GM23338 (cell line): ENCODE results near the gene NUP42. TPM values are rescaled to one million over a fixed set of nuclear protein-coding genes. Genes with fewer than 3 reads are reported as not detected.
A peak's percentile ranks its signal among the peaks of the same experiment; 100 is the strongest.

Source experiments
- ATAC-seq: fragments of 200-7000 bp; cut with Tn5 transposase; 3 replicates; pipeline ENCODE4 v1.9.1; 2020
- DNase-seq: peaks from one replicate; pipeline ENCODE4 v3.0.0-alpha.2; 2015; ENCODE audit warnings: low spot score
- H2AFZ ChIP-seq: fragments of 200-600 bp; sonication (generic); 2 replicates; pipeline ENCODE4 v1.8.0; 2016; ENCODE audit warnings: antibody characterized with exemption, mild to moderate bottlenecking, moderate library complexity
- H3F3A ChIP-seq: fragments of 200-600 bp; sonication (generic); replicated peaks from 2 replicates; pipeline ENCODE4 v1.8.0; 2017; ENCODE audit warnings: antibody characterized with exemption, mixed run types, low read depth
- H3K27ac ChIP-seq: fragments of 200-600 bp; sonication (generic); 2 replicates; pipeline ENCODE4 v1.6.1; 2016; ENCODE audit warnings: low read depth
- H3K27me3 ChIP-seq: fragments of 200-600 bp; sonication (generic); 2 replicates; pipeline ENCODE4 v1.8.0; 2016; ENCODE audit warnings: mild to moderate bottlenecking, mixed run types, moderate library complexity; ENCODE audit not compliant: insufficient read depth
- H3K36me3 ChIP-seq: fragments of 200-600 bp; sonication (generic); 2 replicates; pipeline ENCODE4 v1.8.0; 2016; ENCODE audit warnings: mild to moderate bottlenecking; ENCODE audit not compliant: insufficient read depth
- H3K4me1 ChIP-seq: fragments of 200-600 bp; sonication (generic); 2 replicates; pipeline ENCODE4 v1.8.0; 2016; ENCODE audit warnings: mild to moderate bottlenecking, moderate library complexity; ENCODE audit not compliant: insufficient read depth
- H3K4me2 ChIP-seq: fragments of 200-600 bp; sonication (generic); 2 replicates; pipeline ENCODE4 v1.7.1; 2017; ENCODE audit warnings: mixed run types
- H3K4me3 ChIP-seq: fragments of 200-600 bp; sonication (generic); 2 replicates; pipeline ENCODE4 v1.6.1; 2016; ENCODE audit warnings: mixed run types
- H3K79me2 ChIP-seq: fragments of 200-600 bp; sonication (generic); replicated peaks from 2 replicates; pipeline ENCODE4 v1.8.0; 2017; ENCODE audit warnings: mild to moderate bottlenecking; ENCODE audit not compliant: insufficient read depth
- H3K9me2 ChIP-seq: fragments of 200-600 bp; sonication (generic); 2 replicates; pipeline ENCODE4 v1.8.0; 2017; ENCODE audit not compliant: insufficient read depth
- H4K20me1 ChIP-seq: fragments of 200-600 bp; sonication (generic); replicated peaks from 2 replicates; pipeline ENCODE4 v1.8.0; 2017; ENCODE audit warnings: mild to moderate bottlenecking; ENCODE audit not compliant: insufficient read depth
- H3K27ac Mint-ChIP-seq: 2 replicates; pipeline ENCODE4 v1.8.0; 2020; ENCODE audit warnings: inconsistent platforms, mild to moderate bottlenecking, moderate library complexity, mixed read lengths
- H3K27me3 Mint-ChIP-seq: 3 replicates; pipeline ENCODE4 v1.8.0; 2022; ENCODE audit warnings: low read depth, mild to moderate bottlenecking, moderate library complexity, mixed read lengths, inconsistent platforms; ENCODE audit not compliant: insufficient read depth, poor library complexity
- H3K36me3 Mint-ChIP-seq: 3 replicates; pipeline ENCODE4 v1.8.0; 2021; ENCODE audit warnings: low read depth, mild to moderate bottlenecking, inconsistent platforms, moderate library complexity, mixed read lengths
- H3K4me1 Mint-ChIP-seq: 3 replicates; pipeline ENCODE4 v1.8.0; 2020; ENCODE audit warnings: mild to moderate bottlenecking, inconsistent platforms, mixed read lengths
- H3K4me3 Mint-ChIP-seq: 3 replicates; pipeline ENCODE4 v1.8.0; 2021; ENCODE audit warnings: moderate library complexity, mild to moderate bottlenecking, inconsistent platforms, mixed read lengths
- H3K9me3 Mint-ChIP-seq: 3 replicates; pipeline ENCODE4 v1.8.0; 2020; ENCODE audit warnings: moderate library complexity, mild to moderate bottlenecking, inconsistent platforms, mixed read lengths
- CREB1 ChIP-seq: fragments of 250-450 bp; sonication (Bioruptor Pico); IDR thresholded peaks from 2 replicates; pipeline ENCODE4 v1.5.0; 2020; ENCODE audit warnings: low read depth, mild to moderate bottlenecking, moderate library complexity
- ETS1 ChIP-seq: IDR thresholded peaks from 2 replicates; pipeline ENCODE4 v1.6.1; 2016; ENCODE audit warnings: antibody characterized with exemption
- EZH2 ChIP-seq: fragments of 200-600 bp; sonication (generic); IDR thresholded peaks from one replicate; pipeline ENCODE4 v1.8.0; 2017; ENCODE audit warnings: antibody characterized with exemption, mild to moderate bottlenecking, low read depth; ENCODE audit not compliant: unreplicated experiment
- EZH2phosphoT487 ChIP-seq: fragments of 200-600 bp; sonication (generic); IDR thresholded peaks from one replicate; pipeline ENCODE4 v1.8.1; 2018; ENCODE audit warnings: antibody characterized with exemption; ENCODE audit not compliant: unreplicated experiment
- NANOG ChIP-seq: IDR thresholded peaks from 2 replicates; pipeline ENCODE4 v1.6.1; 2016; ENCODE audit warnings: antibody characterized with exemption, borderline replicate concordance
- ZNF114 ChIP-seq: fragments of 250-450 bp; sonication (Bioruptor Pico); IDR thresholded peaks from 2 replicates; pipeline ENCODE4 v1.5.0; 2020; ENCODE audit warnings: mild to moderate bottlenecking, moderate library complexity
- ZNF331 ChIP-seq: fragments of 250-450 bp; sonication (Bioruptor Pico); IDR thresholded peaks from 2 replicates; pipeline ENCODE4 v1.5.0; 2020; ENCODE audit warnings: low read depth, mild to moderate bottlenecking, moderate library complexity
- polyA plus RNA-seq: library from polyadenylated mRNA; unstranded; fragments of >200 nt; fragmentation: Nextera tagmentation; extraction: Ambion mirVana; gene quantifications from 2 replicates; pipeline ENCODE4 v1.2.1, GENCODE V29; 2016
- total RNA-seq: library from RNA; depleted of rRNA; stranded (reverse); fragments of >200 nt; shearing (Covaris generic); gene quantifications from 2 replicates; pipeline ENCODE4 v1.2.3, GENCODE V29; 2014
- TF ChIP-seq, protein P1 (sequence below): fragments of 250-450 bp; sonication (Bioruptor Pico); IDR thresholded peaks from 2 replicates; pipeline ENCODE4 v1.5.0; 2020; ENCODE audit warnings: mild to moderate bottlenecking, moderate library complexity
- TF ChIP-seq, protein P2 (sequence below): IDR thresholded peaks from one replicate; pipeline ENCODE4 v1.6.1; 2018; ENCODE audit warnings: antibody characterized with exemption; ENCODE audit not compliant: unreplicated experiment
- TF ChIP-seq, protein P3 (sequence below), 2 experiments: fragments of 200-600 bp in 1 of 2; sonication (generic) in 1 of 2; conservative IDR thresholded peaks; 2 replicates each; pipeline versions ENCODE4 v1.5.1 to v1.6.1; 2016 to 2017; ENCODE audit warnings: antibody characterized with exemption in 2 of 2, low read depth in 2 of 2, mild to moderate bottlenecking in 2 of 2, moderate library complexity in 1 of 2

NUP42 gene
- total and polyA plus RNA-seq, 2 experiments from 2014 or later, result 39.1 to 42.7 TPM

- H3K4me3 Mint-ChIP-seq, result no peak overlapping the region
- Histone ChIP-seq H3F3A (no peaks in the 10 kb centered on the region), H3K4me1 (no peaks in the 10 kb centered on the region), H3K36me3 (no peaks in the 10 kb centered on the region), H3K27ac (no peak overlapping the region), H2AFZ (peak overlapping the region; percentile 66), H3K9me2 (no peaks in the 10 kb centered on the region), H3K27me3 (no peaks in the 10 kb centered on the region), H3K79me2 (no peaks in the 10 kb centered on the region), H3K4me2 (no peak overlapping the region), H3K4me3 (no peak overlapping the region), H4K20me1 (no peaks in the 10 kb centered on the region)
- TF ChIP-seq ZNF331 (no peak), EZH2 (no peak), ETS1 (no peak), EZH2phosphoT487 (no peak), ZNF114 (CRISPR knock-in tag) (no peak), NANOG (no peak), CREB1 (CRISPR knock-in tag) (no peak)
- TF ChIP-seq, protein P1, sequence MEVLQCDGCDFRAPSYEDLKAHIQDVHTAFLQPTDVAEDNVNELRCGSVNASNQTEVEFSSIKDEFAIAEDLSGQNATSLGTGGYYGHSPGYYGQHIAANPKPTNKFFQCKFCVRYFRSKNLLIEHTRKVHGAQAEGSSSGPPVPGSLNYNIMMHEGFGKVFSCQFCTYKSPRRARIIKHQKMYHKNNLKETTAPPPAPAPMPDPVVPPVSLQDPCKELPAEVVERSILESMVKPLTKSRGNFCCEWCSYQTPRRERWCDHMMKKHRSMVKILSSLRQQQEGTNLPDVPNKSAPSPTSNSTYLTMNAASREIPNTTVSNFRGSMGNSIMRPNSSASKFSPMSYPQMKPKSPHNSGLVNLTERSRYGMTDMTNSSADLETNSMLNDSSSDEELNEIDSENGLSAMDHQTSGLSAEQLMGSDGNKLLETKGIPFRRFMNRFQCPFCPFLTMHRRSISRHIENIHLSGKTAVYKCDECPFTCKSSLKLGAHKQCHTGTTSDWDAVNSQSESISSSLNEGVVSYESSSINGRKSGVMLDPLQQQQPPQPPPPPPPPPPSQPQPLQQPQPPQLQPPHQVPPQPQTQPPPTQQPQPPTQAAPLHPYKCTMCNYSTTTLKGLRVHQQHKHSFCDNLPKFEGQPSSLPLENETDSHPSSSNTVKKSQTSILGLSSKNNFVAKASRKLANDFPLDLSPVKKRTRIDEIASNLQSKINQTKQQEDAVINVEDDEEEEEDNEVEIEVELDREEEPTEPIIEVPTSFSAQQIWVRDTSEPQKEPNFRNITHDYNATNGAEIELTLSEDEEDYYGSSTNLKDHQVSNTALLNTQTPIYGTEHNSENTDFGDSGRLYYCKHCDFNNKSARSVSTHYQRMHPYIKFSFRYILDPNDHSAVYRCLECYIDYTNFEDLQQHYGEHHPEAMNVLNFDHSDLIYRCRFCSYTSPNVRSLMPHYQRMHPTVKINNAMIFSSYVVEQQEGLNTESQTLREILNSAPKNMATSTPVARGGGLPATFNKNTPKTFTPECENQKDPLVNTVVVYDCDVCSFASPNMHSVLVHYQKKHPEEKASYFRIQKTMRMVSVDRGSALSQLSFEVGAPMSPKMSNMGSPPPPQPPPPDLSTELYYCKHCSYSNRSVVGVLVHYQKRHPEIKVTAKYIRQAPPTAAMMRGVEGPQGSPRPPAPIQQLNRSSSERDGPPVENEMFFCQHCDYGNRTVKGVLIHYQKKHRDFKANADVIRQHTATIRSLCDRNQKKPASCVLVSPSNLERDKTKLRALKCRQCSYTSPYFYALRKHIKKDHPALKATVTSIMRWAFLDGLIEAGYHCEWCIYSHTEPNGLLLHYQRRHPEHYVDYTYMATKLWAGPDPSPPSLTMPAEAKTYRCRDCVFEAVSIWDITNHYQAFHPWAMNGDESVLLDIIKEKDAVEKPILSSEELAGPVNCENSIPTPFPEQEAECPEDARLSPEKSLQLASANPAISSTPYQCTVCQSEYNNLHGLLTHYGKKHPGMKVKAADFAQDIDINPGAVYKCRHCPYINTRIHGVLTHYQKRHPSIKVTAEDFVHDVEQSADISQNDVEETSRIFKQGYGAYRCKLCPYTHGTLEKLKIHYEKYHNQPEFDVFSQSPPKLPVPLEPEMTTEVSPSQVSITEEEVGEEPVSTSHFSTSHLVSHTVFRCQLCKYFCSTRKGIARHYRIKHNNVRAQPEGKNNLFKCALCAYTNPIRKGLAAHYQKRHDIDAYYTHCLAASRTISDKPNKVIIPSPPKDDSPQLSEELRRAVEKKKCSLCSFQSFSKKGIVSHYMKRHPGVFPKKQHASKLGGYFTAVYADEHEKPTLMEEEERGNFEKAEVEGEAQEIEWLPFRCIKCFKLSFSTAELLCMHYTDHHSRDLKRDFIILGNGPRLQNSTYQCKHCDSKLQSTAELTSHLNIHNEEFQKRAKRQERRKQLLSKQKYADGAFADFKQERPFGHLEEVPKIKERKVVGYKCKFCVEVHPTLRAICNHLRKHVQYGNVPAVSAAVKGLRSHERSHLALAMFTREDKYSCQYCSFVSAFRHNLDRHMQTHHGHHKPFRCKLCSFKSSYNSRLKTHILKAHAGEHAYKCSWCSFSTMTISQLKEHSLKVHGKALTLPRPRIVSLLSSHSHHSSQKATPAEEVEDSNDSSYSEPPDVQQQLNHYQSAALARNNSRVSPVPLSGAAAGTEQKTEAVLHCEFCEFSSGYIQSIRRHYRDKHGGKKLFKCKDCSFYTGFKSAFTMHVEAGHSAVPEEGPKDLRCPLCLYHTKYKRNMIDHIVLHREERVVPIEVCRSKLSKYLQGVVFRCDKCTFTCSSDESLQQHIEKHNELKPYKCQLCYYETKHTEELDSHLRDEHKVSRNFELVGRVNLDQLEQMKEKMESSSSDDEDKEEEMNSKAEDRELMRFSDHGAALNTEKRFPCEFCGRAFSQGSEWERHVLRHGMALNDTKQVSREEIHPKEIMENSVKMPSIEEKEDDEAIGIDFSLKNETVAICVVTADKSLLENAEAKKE (CRISPR knock-in tag), result no peak
- TF ChIP-seq, protein P2, sequence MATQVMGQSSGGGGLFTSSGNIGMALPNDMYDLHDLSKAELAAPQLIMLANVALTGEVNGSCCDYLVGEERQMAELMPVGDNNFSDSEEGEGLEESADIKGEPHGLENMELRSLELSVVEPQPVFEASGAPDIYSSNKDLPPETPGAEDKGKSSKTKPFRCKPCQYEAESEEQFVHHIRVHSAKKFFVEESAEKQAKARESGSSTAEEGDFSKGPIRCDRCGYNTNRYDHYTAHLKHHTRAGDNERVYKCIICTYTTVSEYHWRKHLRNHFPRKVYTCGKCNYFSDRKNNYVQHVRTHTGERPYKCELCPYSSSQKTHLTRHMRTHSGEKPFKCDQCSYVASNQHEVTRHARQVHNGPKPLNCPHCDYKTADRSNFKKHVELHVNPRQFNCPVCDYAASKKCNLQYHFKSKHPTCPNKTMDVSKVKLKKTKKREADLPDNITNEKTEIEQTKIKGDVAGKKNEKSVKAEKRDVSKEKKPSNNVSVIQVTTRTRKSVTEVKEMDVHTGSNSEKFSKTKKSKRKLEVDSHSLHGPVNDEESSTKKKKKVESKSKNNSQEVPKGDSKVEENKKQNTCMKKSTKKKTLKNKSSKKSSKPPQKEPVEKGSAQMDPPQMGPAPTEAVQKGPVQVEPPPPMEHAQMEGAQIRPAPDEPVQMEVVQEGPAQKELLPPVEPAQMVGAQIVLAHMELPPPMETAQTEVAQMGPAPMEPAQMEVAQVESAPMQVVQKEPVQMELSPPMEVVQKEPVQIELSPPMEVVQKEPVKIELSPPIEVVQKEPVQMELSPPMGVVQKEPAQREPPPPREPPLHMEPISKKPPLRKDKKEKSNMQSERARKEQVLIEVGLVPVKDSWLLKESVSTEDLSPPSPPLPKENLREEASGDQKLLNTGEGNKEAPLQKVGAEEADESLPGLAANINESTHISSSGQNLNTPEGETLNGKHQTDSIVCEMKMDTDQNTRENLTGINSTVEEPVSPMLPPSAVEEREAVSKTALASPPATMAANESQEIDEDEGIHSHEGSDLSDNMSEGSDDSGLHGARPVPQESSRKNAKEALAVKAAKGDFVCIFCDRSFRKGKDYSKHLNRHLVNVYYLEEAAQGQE, result no peak
- TF ChIP-seq, protein P3, sequence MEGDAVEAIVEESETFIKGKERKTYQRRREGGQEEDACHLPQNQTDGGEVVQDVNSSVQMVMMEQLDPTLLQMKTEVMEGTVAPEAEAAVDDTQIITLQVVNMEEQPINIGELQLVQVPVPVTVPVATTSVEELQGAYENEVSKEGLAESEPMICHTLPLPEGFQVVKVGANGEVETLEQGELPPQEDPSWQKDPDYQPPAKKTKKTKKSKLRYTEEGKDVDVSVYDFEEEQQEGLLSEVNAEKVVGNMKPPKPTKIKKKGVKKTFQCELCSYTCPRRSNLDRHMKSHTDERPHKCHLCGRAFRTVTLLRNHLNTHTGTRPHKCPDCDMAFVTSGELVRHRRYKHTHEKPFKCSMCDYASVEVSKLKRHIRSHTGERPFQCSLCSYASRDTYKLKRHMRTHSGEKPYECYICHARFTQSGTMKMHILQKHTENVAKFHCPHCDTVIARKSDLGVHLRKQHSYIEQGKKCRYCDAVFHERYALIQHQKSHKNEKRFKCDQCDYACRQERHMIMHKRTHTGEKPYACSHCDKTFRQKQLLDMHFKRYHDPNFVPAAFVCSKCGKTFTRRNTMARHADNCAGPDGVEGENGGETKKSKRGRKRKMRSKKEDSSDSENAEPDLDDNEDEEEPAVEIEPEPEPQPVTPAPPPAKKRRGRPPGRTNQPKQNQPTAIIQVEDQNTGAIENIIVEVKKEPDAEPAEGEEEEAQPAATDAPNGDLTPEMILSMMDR (conservative IDR thresholded peaks at IDR 0.05; ENCODE audit: low read depth in 2 of 2), result no peak
- no peaks in the 10 kb centered on the region for H3K36me3 Mint-ChIP-seq
- H3K27ac Mint-ChIP-seq, result no peak overlapping the region; the same call in 1 of the 2 replicates
- H3K27me3 Mint-ChIP-seq, result peaks cover 11% of the 10 kb centered on the region
- ATAC-seq (no peak), DNase-seq (no peak)
- no peaks in the 10 kb centered on the region for H3K9me3 Mint-ChIP-seq
- peaks cover 4% of the 10 kb centered on the region for H3K4me1 Mint-ChIP-seq
Observed at GRCh38 chr7:23234569-23235296, 52.9 kb downstream of the NUP42 start.
